ENCODE data around the gene TIAM1.

DNA sequence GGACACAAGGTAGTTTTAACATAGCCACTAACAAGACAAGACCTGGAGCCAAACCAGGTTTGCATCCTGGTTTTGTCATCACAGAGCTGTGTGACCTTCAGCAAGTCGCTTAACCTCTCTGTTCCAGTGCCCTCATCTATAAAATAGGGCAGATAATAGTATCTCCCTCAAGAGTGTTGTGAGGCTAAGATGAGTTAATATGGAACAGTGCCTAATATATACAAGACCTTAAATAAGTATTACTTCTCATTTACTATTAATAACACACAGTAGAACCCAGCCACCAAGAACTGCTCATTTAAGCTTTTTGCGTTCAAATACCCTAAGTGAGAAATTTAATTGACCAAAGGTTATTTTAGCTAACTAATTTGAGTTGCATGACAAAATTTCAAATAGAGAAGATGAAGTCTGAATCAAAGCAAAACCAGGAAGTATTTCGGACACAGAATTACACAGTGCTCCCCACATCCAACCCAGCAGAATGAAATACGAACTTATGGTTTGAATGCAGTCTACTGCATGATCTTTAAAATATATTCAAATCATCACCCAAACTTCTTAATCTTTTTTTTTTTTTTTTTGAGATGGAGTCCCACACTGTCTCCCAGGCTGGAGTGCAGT lies 181.9 kb downstream of the TIAM1 start:
- TF ChIP-seq, protein P1, sequence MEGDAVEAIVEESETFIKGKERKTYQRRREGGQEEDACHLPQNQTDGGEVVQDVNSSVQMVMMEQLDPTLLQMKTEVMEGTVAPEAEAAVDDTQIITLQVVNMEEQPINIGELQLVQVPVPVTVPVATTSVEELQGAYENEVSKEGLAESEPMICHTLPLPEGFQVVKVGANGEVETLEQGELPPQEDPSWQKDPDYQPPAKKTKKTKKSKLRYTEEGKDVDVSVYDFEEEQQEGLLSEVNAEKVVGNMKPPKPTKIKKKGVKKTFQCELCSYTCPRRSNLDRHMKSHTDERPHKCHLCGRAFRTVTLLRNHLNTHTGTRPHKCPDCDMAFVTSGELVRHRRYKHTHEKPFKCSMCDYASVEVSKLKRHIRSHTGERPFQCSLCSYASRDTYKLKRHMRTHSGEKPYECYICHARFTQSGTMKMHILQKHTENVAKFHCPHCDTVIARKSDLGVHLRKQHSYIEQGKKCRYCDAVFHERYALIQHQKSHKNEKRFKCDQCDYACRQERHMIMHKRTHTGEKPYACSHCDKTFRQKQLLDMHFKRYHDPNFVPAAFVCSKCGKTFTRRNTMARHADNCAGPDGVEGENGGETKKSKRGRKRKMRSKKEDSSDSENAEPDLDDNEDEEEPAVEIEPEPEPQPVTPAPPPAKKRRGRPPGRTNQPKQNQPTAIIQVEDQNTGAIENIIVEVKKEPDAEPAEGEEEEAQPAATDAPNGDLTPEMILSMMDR (IDR thresholded peaks at IDR 0.05), result no peak
- no peak for TF ChIP-seq POLR2AphosphoS5 (IDR thresholded peaks at IDR 0.05; ENCODE audit: low read depth, low read length)
